Neural cell (in vitro differentiated cells): ENCODE data around the gene SYTL3. TPM values are rescaled to one million over a fixed set of nuclear protein-coding genes. Genes with fewer than 3 reads are reported as not detected.
"Not testable (repeated sequence)": the region's sequence is repeated elsewhere in the genome, so short reads cannot be mapped to it uniquely, and the experiment has no call there.

Experiments
- H2AFZ ChIP-seq: fragments of 200-600, 300-800 bp; sonication (generic), shearing (Covaris generic); 2 replicates; pipeline ENCODE4 v1.6.0; 2014; ENCODE audit warnings: low read depth, mild to moderate bottlenecking, antibody characterized with exemption, low read length, moderate library complexity
- H3F3A ChIP-seq: fragments of 200-600 bp; shearing (Covaris generic); 2 replicates; pipeline ENCODE4 v1.6.1; 2016; ENCODE audit warnings: mild to moderate bottlenecking, moderate library complexity, mixed read lengths, antibody characterized with exemption, low read length; ENCODE audit not compliant: insufficient read depth, poor library complexity, severe bottlenecking
- H3K27ac ChIP-seq: fragments of 200-600, 300-800 bp; sonication (generic), shearing (Covaris generic); 2 replicates; pipeline ENCODE4 v1.5.1; 2014; ENCODE audit warnings: mild to moderate bottlenecking, low read length, moderate library complexity
- H3K27me3 ChIP-seq: fragments of 300-800, 200-600 bp; sonication (generic), shearing (Covaris generic); 2 replicates; pipeline ENCODE4 v1.6.0; 2014; ENCODE audit warnings: mild to moderate bottlenecking, low read depth, low read length, moderate library complexity; ENCODE audit not compliant: insufficient read depth
- H3K36me3 ChIP-seq: fragments of 300-800, 200-600 bp; sonication (generic), shearing (Covaris generic); 2 replicates; pipeline ENCODE4 v1.5.1; 2014; ENCODE audit warnings: mild to moderate bottlenecking, antibody characterized with exemption, low read length, moderate library complexity; ENCODE audit not compliant: insufficient read depth
- H3K4me2 ChIP-seq: fragments of 300-800, 200-600 bp; sonication (generic), shearing (Covaris generic); 2 replicates; pipeline ENCODE4 v1.6.0; 2014; ENCODE audit warnings: mild to moderate bottlenecking, low read length
- H3K4me3 ChIP-seq: fragments of 300-800, 200-600 bp; sonication (generic), shearing (Covaris generic); 2 replicates; pipeline ENCODE4 v1.5.1; 2014; ENCODE audit warnings: mild to moderate bottlenecking, low read length, moderate library complexity
- H3K79me2 ChIP-seq: fragments of 200-600 bp; shearing (Covaris generic); replicated peaks from 2 replicates; pipeline ENCODE4 v1.6.0; 2014; ENCODE audit warnings: mild to moderate bottlenecking, low read length, moderate library complexity; ENCODE audit not compliant: insufficient read depth
- H3K9ac ChIP-seq: fragments of 300-800, 200-600 bp; sonication (generic), shearing (Covaris generic); 2 replicates; pipeline ENCODE4 v1.6.1; 2016; ENCODE audit warnings: mild to moderate bottlenecking, low read length, mixed read lengths
- H3K9me2 ChIP-seq: fragments of 200-600 bp; shearing (Covaris generic); 2 replicates; pipeline ENCODE4 v1.6.1; 2016; ENCODE audit warnings: mild to moderate bottlenecking, low read length, mixed read lengths; ENCODE audit not compliant: insufficient read depth
- H3K9me3 ChIP-seq: fragments of 200-600, 300-800 bp; sonication (generic), shearing (Covaris generic); 2 replicates; pipeline ENCODE4 v1.6.1; 2016; ENCODE audit warnings: mild to moderate bottlenecking, mixed run types, low read length, moderate library complexity, mixed read lengths
- H4K20me1 ChIP-seq: fragments of 200-600 bp; shearing (Covaris generic); 2 replicates; pipeline ENCODE4 v1.6.1; 2016; ENCODE audit warnings: mild to moderate bottlenecking, mixed run types; ENCODE audit not compliant: insufficient read depth
- CTCF ChIP-seq: fragments of 450-650 bp; IDR thresholded peaks from 2 replicates; pipeline ENCODE4 v1.5.1; 2014; ENCODE audit warnings: antibody characterized with exemption, mild to moderate bottlenecking, moderate library complexity; ENCODE audit not compliant: poor library complexity, severe bottlenecking
- EP300 ChIP-seq: fragments of 450-650 bp; conservative IDR thresholded peaks from 2 replicates; pipeline ENCODE4 v1.6.1; 2014; ENCODE audit warnings: antibody characterized with exemption, mild to moderate bottlenecking, moderate library complexity; ENCODE audit not compliant: poor library complexity, severe bottlenecking
- EZH2 ChIP-seq: fragments of 200-600, 300-800 bp; shearing (Covaris generic), sonication (generic); IDR thresholded peaks from 2 replicates; pipeline ENCODE4 v1.6.1; 2014; ENCODE audit warnings: antibody characterized with exemption, low read length, borderline replicate concordance, mild to moderate bottlenecking; ENCODE audit not compliant: insufficient read depth, poor library complexity, severe bottlenecking
- MXI1 ChIP-seq: fragments of 450-650 bp; conservative IDR thresholded peaks from 2 replicates; pipeline ENCODE4 v1.6.1; 2014; ENCODE audit warnings: antibody characterized with exemption, mild to moderate bottlenecking; ENCODE audit not compliant: poor library complexity, severe bottlenecking
- POLR2AphosphoS5 ChIP-seq: IDR thresholded peaks from 2 replicates; pipeline ENCODE4 v1.6.1; 2012
- RAD21 ChIP-seq: fragments of 450-650 bp; conservative IDR thresholded peaks from 2 replicates; pipeline ENCODE4 v1.6.1; 2014; ENCODE audit warnings: antibody characterized with exemption, mild to moderate bottlenecking, moderate library complexity
- REST ChIP-seq: IDR thresholded peaks from 2 replicates; pipeline ENCODE4 v1.6.1; 2012; ENCODE audit warnings: borderline replicate concordance
- SMC3 ChIP-seq: fragments of 450-650 bp; conservative IDR thresholded peaks from 2 replicates; pipeline ENCODE4 v1.6.1; 2014; ENCODE audit warnings: antibody characterized with exemption, mild to moderate bottlenecking, moderate library complexity; ENCODE audit not compliant: poor library complexity
- TAF1 ChIP-seq: IDR thresholded peaks from 2 replicates; pipeline ENCODE4 v1.6.1; 2012; ENCODE audit warnings: low read depth
- polyA plus RNA-seq: library from polyadenylated mRNA; depleted of rRNA; stranded (reverse); fragments of >200 nt; gene quantifications from 2 replicates; pipeline ENCODE4 v1.2.3, GENCODE V29; 2014

SYTL3 gene
- polyA plus RNA-seq, 1 donor from 2014 or later: 2.1 TPM

GRCh38 chr6:158698931-158699330 lies 49.1 kb downstream of the SYTL3 start:
- Histone ChIP-seq H3F3A (no peaks in the 10 kb centered on the region), H4K20me1 (no peaks in the 10 kb centered on the region), H3K36me3 (no peaks in the 10 kb centered on the region), H3K9ac (no peak overlapping the region), H3K9me3 (no peaks in the 10 kb centered on the region), H3K27ac (no peak overlapping the region), H3K4me2 (no peak overlapping the region), H3K9me2 (no peaks in the 10 kb centered on the region), H3K79me2 (no peaks in the 10 kb centered on the region), H2AFZ (no peak overlapping the region), H3K4me3 (no peak overlapping the region), H3K27me3 (no peaks in the 10 kb centered on the region)
- TF ChIP-seq POLR2AphosphoS5 (no peak), TAF1 (no peak), REST (no peak), CTCF (no peak), EP300 (no peak), SMC3 (no peak), RAD21 (no peak), EZH2 (no peak), MXI1 (no peak)

GRCh38 chr6:158701268-158701667 lies 51.4 kb downstream of the SYTL3 start:
- H3F3A ChIP-seq, H3K4me3 ChIP-seq, H3K27ac ChIP-seq, H3K9ac ChIP-seq, H3K79me2 ChIP-seq, H4K20me1 ChIP-seq, H3K36me3 ChIP-seq, H3K27me3 ChIP-seq, H2AFZ ChIP-seq, H3K9me3 ChIP-seq, H3K4me2 ChIP-seq, H3K9me2 ChIP-seq: not testable (repeated sequence)
